Neural progenitor cell (in vitro differentiated cells): ENCODE data around the gene ARHGAP26. TPM values are rescaled to one million over a fixed set of nuclear protein-coding genes. Genes with fewer than 3 reads are reported as not detected.

Experiments used
- DNase-seq: peaks from one replicate; pipeline ENCODE4 v3.0.0-alpha.2; 2016; ENCODE audit warnings: low spot score
- H2AFZ ChIP-seq: fragments of 200-600 bp; sonication (generic); replicated peaks from 2 replicates; pipeline ENCODE4 v1.6.1; 2016; ENCODE audit warnings: antibody characterized with exemption
- H3F3A ChIP-seq: fragments of 200-600 bp; sonication (generic); 2 replicates; pipeline ENCODE4 v1.6.1; 2016; ENCODE audit warnings: antibody characterized with exemption, low read depth
- H3K27ac ChIP-seq: fragments of 200-600 bp; sonication (generic); 2 replicates; pipeline ENCODE4 v1.5.1; 2016; ENCODE audit warnings: mild to moderate bottlenecking
- H3K27me3 ChIP-seq: fragments of 200-600 bp; sonication (generic); 2 replicates; pipeline ENCODE4 v1.6.1; 2016; ENCODE audit warnings: mild to moderate bottlenecking, moderate library complexity
- H3K36me3 ChIP-seq: fragments of 200-600 bp; sonication (generic); 2 replicates; pipeline ENCODE4 v1.5.1; 2016
- H3K4me1 ChIP-seq: fragments of 200-600 bp; sonication (generic); 2 replicates; pipeline ENCODE4 v1.6.1; 2016; ENCODE audit warnings: mixed run types
- H3K4me2 ChIP-seq: fragments of 200-600 bp; sonication (generic); 2 replicates; pipeline ENCODE4 v1.6.1; 2016
- H3K4me3 ChIP-seq: fragments of 200-600 bp; sonication (generic); 2 replicates; pipeline ENCODE4 v1.5.1; 2016
- H3K79me2 ChIP-seq: fragments of 200-600 bp; sonication (generic); 2 replicates; pipeline ENCODE4 v1.6.1; 2016; ENCODE audit warnings: low read depth
- H3K9ac ChIP-seq: fragments of 200-600 bp; sonication (generic); 2 replicates; pipeline ENCODE4 v1.6.1; 2016
- H3K9me3 ChIP-seq: fragments of 200-600 bp; sonication (generic); 2 replicates; pipeline ENCODE4 v1.5.1; 2016; ENCODE audit warnings: low read depth
- H4K20me1 ChIP-seq: fragments of 200-600 bp; sonication (generic); 2 replicates; pipeline ENCODE4 v1.6.1; 2016; ENCODE audit warnings: low read depth
- H3K27ac Mint-ChIP-seq: 3 replicates; pipeline ENCODE4 v1.8.0; 2021; ENCODE audit warnings: mixed read lengths
- H3K27me3 Mint-ChIP-seq: 2 replicates; pipeline ENCODE4 v1.8.0; 2022; ENCODE audit warnings: low read depth, mild to moderate bottlenecking, inconsistent platforms, moderate library complexity, mixed read lengths; ENCODE audit not compliant: insufficient read depth
- H3K36me3 Mint-ChIP-seq: 3 replicates; pipeline ENCODE4 v1.8.0; 2021; ENCODE audit warnings: mixed read lengths
- H3K4me1 Mint-ChIP-seq: 3 replicates; pipeline ENCODE4 v1.8.0; 2021; ENCODE audit warnings: mixed read lengths
- H3K4me3 Mint-ChIP-seq: 3 replicates; pipeline ENCODE4 v1.8.0; 2021; ENCODE audit warnings: mild to moderate bottlenecking, moderate library complexity, mixed read lengths
- H3K9me3 Mint-ChIP-seq: 3 replicates; pipeline ENCODE4 v1.8.0; 2020; ENCODE audit warnings: mixed read lengths
- EZH2 ChIP-seq: fragments of 200-600 bp; sonication (generic); IDR thresholded peaks from 2 replicates; pipeline ENCODE4 v1.6.1; 2017; ENCODE audit warnings: antibody characterized with exemption, mild to moderate bottlenecking, moderate library complexity
- EZH2phosphoT487 ChIP-seq: fragments of 200-600 bp; sonication (generic); IDR thresholded peaks from 2 replicates; pipeline ENCODE4 v1.6.1; 2017; ENCODE audit warnings: antibody characterized with exemption
- total RNA-seq: library from RNA; depleted of rRNA; stranded (reverse); fragments of >200 nt; gene quantifications from 2 replicates; pipeline ENCODE4 v1.2.3, GENCODE V29; 2015; ENCODE audit warnings: low replicate concordance
- TF ChIP-seq, protein P1 (sequence below): fragments of 200-600 bp; sonication (generic); IDR thresholded peaks from 2 replicates; pipeline ENCODE4 v1.5.1; 2017; ENCODE audit warnings: antibody characterized with exemption, mild to moderate bottlenecking

ARHGAP26 gene
- total RNA-seq, 1 donor from 2014 or later, result 7.0 TPM

GRCh38 chr5:142900927-142901326 is 130.8 kb downstream of the ARHGAP26 start:
- peaks cover 51% of the 10 kb centered on the region for H3K4me1 Mint-ChIP-seq
- H3K4me3 Mint-ChIP-seq, result no peak overlapping the region
- Histone ChIP-seq H3K4me1 (peaks cover 51% of the 10 kb centered on the region), H2AFZ (no peak overlapping the region), H3K27ac (no peak overlapping the region), H4K20me1 (no peaks in the 10 kb centered on the region), H3K27me3 (no peaks in the 10 kb centered on the region), H3F3A (peaks cover 16% of the 10 kb centered on the region), H3K79me2 (no peaks in the 10 kb centered on the region), H3K9me3 (no peaks in the 10 kb centered on the region), H3K9ac (no peak overlapping the region), H3K36me3 (no peaks in the 10 kb centered on the region), H3K4me2 (peak overlapping the region; percentile 43), H3K4me3 (no peak overlapping the region)
- no peaks in the 10 kb centered on the region for H3K27me3 Mint-ChIP-seq
- H3K27ac Mint-ChIP-seq, result no peak overlapping the region
- no peaks in the 10 kb centered on the region for H3K9me3 Mint-ChIP-seq
- TF ChIP-seq EZH2phosphoT487 (no peak), EZH2 (no peak)
- TF ChIP-seq, protein P1, sequence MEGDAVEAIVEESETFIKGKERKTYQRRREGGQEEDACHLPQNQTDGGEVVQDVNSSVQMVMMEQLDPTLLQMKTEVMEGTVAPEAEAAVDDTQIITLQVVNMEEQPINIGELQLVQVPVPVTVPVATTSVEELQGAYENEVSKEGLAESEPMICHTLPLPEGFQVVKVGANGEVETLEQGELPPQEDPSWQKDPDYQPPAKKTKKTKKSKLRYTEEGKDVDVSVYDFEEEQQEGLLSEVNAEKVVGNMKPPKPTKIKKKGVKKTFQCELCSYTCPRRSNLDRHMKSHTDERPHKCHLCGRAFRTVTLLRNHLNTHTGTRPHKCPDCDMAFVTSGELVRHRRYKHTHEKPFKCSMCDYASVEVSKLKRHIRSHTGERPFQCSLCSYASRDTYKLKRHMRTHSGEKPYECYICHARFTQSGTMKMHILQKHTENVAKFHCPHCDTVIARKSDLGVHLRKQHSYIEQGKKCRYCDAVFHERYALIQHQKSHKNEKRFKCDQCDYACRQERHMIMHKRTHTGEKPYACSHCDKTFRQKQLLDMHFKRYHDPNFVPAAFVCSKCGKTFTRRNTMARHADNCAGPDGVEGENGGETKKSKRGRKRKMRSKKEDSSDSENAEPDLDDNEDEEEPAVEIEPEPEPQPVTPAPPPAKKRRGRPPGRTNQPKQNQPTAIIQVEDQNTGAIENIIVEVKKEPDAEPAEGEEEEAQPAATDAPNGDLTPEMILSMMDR, result no peak
- no peak for DNase-seq
- peaks cover 8% of the 10 kb centered on the region for H3K36me3 Mint-ChIP-seq

GRCh38 chr5:142901476-142902185 is 131.5 kb downstream of the ARHGAP26 start:
- H3K27ac Mint-ChIP-seq, result peak overlapping the region; percentile 58
- peak overlapping the region; percentile 43 for H3K4me2 ChIP-seq

DNA sequence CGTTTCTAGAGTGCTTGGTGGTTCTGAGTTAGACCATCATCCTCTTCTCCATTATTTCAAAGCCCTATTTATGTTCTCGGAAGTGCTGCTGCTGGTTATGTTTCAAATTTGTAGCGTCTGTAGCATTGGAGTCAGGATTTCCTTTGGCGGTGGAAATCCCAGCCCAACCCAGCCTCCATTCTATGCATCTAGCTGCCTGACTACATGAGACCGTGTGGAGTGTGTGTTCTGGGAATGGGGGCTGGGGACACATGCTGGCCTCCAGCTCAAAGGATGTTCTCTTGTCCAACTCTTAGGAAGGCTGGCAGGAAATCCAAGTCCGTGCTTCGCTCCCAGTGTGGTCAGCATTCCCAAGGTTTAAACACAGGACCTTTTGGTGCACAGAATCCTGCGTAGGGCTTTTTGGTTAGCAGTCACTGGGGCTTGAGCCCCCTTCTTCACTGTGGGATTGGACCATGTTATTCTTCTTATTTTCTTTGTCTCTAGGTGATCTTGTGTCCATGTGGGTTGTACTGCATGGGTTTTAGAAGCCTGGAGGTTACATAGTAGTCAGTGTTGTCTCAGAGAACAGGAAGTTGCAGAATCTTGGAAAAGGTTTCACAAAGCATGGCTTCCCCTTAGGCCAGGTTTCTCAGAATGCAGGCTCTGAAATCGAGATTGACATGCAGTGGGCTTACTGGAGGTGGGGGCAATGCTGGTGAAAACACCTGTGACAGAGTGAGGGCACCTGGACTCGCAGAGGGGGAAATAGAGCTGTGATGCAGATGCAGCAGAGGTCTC is 132.2 kb downstream of the ARHGAP26 start:
- no peak for DNase-seq
- Histone ChIP-seq H3K9me3 (no peaks in the 10 kb centered on the region), H3K4me2 (peak overlapping the region; percentile 43), H3K27ac (no peak overlapping the region), H2AFZ (no peak overlapping the region), H3K36me3 (no peaks in the 10 kb centered on the region), H3K79me2 (no peaks in the 10 kb centered on the region), H3K27me3 (no peaks in the 10 kb centered on the region), H4K20me1 (no peaks in the 10 kb centered on the region), H3K9ac (no peak overlapping the region), H3K4me3 (no peak overlapping the region), H3F3A (peaks cover 1% of the 10 kb centered on the region), H3K4me1 (peaks cover 36% of the 10 kb centered on the region)
- H3K27me3 Mint-ChIP-seq, result no peaks in the 10 kb centered on the region
- H3K27ac Mint-ChIP-seq, result peak overlapping the region; percentile 58
- no peak overlapping the region for H3K4me3 Mint-ChIP-seq
- peaks cover 14% of the 10 kb centered on the region for H3K36me3 Mint-ChIP-seq
- peaks cover 45% of the 10 kb centered on the region for H3K4me1 Mint-ChIP-seq
- TF ChIP-seq, protein P1, result no peak
- TF ChIP-seq EZH2 (no peak), EZH2phosphoT487 (no peak)
- no peaks in the 10 kb centered on the region for H3K9me3 Mint-ChIP-seq

More at GRCh38 chr5:142901476-142902185, 131.5 kb downstream of the ARHGAP26 start:
- no peaks in the 10 kb centered on the region for H3K9me3 ChIP-seq
- no peaks in the 10 kb centered on the region for H4K20me1 ChIP-seq
- peak; percentile 25 for DNase-seq
- H3K36me3 ChIP-seq, result no peaks in the 10 kb centered on the region
- no peaks in the 10 kb centered on the region for H3K79me2 ChIP-seq
- no peak overlapping the region for H3K27ac ChIP-seq
- peaks cover 46% of the 10 kb centered on the region for H3K4me1 Mint-ChIP-seq
- H3K4me1 ChIP-seq, result peaks cover 44% of the 10 kb centered on the region
- no peak overlapping the region for H2AFZ ChIP-seq
- no peaks in the 10 kb centered on the region for H3K27me3 ChIP-seq
- no peaks in the 10 kb centered on the region for H3K27me3 Mint-ChIP-seq
- peaks cover 12% of the 10 kb centered on the region for H3K36me3 Mint-ChIP-seq
- TF ChIP-seq EZH2phosphoT487, result no peak
- TF ChIP-seq, protein P1, result no peak
- H3K4me3 Mint-ChIP-seq, result no peak overlapping the region
- peaks cover 8% of the 10 kb centered on the region for H3F3A ChIP-seq
- H3K9ac ChIP-seq, result no peak overlapping the region
- no peak overlapping the region for H3K4me3 ChIP-seq
- no peaks in the 10 kb centered on the region for H3K9me3 Mint-ChIP-seq
